ENCODE measurements around the gene USP3.

Gene USP3, protein sequence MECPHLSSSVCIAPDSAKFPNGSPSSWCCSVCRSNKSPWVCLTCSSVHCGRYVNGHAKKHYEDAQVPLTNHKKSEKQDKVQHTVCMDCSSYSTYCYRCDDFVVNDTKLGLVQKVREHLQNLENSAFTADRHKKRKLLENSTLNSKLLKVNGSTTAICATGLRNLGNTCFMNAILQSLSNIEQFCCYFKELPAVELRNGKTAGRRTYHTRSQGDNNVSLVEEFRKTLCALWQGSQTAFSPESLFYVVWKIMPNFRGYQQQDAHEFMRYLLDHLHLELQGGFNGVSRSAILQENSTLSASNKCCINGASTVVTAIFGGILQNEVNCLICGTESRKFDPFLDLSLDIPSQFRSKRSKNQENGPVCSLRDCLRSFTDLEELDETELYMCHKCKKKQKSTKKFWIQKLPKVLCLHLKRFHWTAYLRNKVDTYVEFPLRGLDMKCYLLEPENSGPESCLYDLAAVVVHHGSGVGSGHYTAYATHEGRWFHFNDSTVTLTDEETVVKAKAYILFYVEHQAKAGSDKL

DNA sequence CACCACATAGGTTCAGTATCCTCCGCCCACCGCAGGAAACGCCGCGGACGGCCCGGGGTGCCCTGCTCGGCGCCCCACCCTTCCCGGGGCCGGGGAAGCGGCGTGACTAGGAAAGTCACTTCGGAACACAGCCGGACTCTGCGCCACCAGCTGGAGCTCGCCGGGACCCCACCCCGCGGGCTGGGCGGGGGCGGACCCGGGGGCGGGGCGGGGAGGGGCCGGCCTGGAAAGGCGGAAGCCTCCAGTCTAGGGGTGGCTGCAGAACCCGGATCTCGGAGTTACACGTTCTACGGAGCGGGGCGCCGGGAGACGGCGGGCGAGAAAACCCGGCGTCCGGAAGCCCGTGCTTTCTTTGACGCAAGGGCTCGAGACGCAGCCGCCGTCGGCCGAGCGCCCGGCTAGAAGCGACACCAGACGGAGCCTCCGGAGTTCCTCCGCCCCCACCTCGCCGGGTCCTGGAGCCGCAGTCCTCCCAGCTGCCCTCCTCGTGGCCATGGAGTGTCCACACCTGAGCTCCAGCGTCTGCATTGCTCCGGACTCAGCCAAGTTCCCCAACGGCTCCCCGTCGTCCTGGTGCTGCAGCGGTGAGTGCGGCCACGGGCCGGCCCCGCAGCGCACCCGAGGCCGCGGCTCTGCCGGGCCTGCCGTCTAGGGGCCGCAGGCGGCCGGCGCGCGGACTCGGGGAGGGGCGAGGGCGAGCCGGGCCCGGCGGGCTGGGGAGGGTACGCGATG is at the start of gene USP3:
Gene USP3, plus strand, starts transcription at position 347 of the 732 bp plus-strand sequence. Its CDS starts 147 bp downstream, at position 494.
- DNase-seq: peak; percentile 86

DNA sequence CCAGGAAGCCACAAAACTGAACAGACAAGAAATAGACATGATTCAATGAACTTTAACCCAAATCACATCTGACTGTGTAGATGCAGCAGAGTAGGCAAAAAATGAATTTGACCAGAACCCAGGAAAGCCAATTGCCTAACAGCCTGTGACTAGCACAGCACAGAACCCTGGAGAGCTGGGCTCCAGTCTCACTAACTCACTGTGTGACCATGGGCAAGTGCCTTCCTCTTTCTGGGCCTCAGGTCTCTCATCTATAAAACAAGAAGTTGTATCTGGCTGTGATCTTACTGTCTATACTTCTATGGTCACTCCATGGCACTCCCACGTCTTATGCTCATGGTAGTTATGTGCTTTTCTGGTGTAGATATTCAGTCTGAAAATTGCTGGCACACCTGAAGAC is 48.1 kb upstream of the USP3 start:
- peak; percentile 71 for DNase-seq

DNA sequence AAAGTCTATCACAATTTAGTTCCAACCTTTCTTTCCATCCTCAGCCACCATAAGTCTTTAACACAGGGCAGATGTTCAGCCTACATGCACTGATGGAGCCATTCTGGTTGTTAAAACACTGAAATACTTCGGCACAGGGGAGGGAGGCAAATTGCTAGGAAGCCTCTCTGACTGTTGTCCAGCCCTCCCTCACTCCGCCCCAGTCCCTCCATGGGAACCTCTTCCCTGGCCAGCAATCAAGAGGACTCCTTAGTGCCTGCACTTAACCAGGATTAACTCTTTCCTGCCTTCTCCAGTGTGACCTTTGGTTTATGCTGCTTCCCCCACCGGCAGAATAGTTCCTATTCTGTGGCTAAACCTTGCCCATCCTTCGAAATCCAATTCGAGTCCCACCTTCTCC is 47.0 kb upstream of the USP3 start:
- DNase-seq: no peak

DNA sequence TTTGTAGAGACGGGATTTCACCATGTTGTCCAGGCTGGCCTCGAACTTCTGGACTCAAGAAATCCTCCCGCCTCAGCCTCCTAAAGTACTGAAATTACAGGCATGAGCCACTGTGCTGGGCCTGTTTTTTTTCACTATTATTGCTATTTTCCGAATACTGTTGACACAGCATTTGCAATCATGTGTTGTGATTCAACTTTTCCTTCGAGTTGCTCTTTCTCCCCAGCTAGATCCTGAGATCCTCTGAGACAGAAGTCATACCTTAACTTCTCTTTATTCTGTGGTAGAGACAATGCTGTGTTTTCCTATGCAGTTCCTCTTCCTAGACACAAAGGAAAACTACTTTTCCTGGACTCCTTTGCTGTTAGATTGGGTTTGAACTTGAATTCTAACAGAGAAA is 46.4 kb upstream of the USP3 start:
- DNase-seq: no peak

DNA sequence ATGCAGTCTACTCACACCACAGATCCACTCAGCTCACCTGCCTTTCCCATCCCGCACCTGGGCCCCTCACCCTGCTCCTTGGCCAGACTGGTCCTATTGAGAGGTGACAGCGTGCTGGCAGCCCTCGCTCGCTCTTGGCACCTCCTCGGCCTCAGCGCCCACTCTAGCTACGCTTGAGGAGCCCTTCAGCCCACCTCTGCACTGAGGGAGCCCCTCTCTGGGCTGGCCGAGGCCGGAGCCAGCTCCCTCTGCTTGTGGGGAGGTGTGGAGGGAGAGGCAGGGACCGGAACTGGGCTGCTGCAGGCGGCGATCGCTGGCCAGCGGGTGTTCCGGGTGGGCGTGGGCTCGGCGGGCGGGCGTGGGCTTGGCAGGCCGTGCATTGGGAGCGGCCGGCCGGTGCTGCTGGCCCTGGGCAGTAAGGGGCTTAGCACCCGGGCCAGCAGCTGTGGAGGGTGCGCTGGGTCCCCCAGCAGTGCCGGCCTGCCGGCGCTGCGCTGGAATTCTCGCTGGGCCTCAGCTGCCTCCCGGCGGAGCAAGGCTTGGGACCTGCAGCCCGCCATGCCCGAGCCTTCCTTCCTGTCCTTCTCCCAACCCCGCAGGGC is 45.5 kb upstream of the USP3 start:
- no peak for DNase-seq

DNA sequence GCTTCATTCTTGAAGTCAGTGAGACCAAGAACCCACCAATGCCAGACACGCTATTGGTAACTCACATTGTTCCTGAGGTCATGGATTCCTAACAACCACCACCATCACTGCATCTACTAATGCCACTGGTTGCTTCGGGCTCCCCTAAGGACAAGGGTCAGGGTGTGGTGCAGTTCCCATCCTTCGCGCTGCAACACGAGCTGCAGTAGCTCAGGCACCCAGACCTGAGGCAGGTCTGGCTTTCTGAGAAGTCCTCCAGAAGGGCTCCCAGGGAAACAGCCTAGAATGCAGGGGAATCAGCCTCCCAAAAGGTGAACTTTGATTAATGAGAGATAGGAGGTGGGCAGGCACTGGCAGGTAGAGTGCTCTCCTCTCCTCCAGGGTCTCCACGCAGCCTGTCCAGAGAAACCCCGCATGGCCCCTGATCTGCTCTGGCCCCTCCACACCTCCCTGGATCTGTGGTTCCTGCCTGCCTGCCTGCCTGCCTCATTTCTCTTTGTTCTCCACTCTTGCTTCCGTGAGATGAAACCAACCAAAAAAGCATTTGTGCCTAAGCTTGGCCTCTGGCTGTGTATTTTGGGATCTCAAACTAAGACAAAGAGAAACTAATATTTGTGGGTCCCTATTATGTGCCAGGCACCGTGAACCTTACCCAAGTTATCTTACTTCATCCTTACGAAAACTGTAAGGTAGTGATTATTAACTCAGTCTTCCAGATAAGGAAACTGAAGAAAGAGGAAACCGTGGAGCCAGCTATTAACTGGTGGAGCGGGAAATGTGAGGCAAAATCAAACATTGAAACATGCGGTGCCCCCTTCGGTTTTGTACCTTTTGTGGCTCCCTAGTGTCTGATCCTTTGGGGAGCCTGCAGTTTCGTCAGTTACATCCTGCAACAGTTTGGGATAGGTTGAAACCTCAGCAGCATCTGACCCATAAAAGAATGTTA is 43.9 kb upstream of the USP3 start:
- no peak for DNase-seq

DNA sequence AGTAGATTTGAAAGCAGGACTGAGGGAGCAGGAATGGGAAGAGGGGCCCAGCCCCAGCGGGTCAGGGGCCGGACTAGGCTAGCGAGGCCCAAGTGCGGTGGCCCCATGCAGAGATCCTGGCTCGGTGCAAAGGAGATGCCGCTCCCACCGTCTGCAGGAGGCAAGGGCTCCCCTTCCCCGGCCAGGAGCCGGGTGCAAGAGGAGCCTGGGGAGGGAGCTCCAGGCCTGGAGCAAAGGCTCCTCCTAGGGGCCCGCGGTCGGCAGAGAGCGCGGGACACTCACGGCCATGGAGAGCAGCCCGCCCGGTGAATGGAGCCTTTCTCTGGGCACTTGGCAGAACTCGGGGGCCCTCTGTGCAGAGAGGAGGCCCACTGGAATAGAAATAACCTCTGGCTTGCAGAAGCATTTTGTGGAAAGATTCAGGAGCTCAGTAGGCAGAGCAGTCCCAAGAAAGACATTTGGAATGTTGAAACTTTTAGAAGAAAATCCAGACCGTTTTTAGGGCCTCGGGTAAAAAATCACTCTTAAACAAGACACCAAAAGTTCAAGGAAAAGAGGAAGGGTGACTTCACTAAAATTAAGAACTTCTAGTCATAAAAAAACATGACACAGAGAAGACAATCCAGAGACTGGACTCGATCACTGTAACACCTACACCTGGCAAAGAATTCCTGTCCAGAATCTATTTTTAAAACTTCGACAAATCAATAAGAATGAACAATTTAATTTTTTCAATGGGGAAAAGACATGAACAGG is 43.0 kb upstream of the USP3 start:
- peak; percentile 4 for DNase-seq

DNA sequence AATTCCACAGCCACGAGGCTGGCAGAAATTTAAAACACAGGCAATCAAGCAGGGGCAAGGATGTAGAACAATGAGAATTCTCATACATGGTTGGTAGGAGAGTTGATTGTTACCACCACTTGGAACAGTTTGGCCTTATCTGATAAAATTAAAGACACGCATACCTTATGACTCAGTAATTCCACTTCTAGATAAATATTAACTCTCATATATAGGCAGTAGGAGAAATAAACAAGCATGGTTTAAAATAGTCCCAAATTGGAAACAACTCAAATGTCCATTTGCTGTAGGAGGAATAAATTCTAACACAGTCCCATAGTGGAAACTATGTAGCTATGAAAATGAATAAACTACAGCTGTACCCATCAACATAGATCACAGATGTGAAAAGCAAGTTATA is 42.3 kb upstream of the USP3 start:
- no peak for DNase-seq

DNA sequence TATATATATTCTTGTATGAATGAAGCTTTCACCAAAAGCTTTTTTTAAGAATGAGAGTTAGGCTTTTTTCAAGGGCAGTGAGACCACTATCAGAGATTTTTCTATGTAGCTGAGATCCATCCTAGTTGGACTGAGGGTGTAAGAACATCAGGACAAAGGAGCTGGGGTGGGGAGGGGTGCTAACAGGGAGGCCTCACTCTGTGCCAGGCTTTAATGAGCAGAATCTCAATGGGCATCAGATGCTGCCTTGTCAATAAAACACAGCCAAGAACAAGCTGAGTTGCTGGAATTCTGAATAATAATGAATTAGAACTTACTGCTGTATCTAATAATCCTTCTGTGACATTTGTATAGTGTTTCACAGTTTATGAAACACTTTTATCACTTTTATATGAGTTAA is 41.4 kb upstream of the USP3 start:
- DNase-seq: no peak

DNA sequence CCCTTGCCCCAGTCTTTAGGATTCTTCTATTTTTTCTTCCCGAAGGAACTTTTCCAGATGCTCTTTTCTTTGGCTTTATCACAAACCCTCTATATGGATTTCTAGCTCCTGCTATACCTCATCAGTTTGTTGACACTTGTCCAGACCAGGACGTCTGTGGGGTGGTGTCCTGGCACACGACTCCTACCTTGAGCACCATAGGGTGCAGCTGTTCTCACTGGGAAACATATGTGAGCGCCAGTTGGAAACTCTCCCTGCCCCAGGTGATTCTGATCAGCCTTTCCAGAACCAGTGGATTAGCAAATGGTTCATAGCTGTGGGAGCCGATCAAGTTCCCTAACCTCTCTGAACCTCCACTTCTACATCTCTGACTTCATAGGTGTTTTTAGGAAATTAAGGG is 40.6 kb upstream of the USP3 start:
- no peak for DNase-seq

DNA sequence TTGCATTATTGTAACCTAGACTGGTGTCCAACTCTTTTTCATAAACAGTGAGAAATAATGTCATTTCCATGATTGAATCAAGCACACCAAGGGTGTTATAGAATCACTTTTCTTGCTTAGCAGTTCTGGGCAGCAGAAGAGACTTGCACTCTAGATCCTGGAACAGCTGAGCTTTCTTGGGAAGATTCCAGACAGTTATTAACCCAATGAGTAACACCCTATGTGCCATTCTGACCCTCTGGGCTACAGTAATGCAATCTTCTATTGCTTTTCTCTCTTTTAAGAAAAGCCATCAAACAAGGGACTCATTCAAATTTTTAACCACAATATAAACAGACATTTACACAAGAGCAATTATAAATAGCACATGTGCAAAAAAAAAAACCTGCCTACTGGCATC is 39.3 kb upstream of the USP3 start:
- DNase-seq: no peak

DNA sequence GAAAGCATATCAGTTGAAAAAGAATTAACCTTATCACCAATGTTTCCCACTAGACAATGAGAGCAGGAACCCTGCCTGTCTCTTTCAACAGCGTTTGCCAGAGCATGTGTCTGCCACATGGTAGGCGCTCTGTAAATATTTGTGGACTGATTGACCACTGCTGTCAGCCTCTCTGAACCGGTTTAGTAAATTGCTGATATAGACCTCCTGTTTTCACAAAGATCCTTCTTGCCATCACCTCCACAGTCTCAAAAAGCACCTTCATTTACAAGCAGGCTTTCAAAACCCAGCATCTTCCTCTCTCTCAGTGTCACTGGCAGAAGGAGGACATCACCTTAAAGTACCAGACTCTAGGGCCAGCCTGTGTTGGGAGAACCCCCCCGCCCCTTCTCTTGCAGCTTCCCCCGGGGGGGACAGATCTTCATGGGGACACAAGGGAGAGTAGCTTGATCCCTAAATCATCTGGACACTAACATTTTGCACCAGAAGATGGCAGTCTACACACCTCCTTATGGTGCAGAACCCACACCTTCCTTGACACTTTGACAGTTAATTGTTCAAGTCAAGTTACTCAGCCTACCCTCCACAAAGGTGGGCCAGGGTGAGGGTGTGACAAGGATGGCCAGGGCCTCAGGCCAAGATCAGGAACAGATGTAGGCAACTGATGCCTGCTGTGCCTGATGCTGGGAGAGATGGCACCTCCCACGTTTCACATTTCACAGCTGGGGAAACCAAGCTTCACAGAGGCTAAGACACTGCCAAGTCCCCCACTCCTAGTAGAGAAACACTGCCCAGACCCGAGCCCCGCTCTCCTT is 37.8 kb upstream of the USP3 start:
- peak; percentile 68 for DNase-seq

DNA sequence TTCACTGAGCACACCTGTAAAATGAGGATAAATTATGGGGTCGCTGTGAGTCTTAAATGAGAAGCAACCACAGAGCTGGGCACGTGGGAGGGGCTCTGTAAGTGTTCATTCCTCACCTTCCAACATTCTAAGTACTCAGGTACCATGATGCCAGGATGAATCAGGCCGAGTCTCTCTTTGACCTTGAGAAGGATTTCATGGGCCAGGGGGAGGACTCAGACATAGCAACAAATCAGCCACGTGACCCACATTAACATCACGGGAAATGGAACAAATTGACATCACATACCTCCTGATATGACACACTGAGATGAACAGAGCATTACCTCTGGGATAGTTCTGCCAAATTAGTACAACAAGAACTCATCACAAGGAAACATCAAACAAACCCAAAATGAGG is 35.2 kb upstream of the USP3 start:
- DNase-seq: no peak

DNA sequence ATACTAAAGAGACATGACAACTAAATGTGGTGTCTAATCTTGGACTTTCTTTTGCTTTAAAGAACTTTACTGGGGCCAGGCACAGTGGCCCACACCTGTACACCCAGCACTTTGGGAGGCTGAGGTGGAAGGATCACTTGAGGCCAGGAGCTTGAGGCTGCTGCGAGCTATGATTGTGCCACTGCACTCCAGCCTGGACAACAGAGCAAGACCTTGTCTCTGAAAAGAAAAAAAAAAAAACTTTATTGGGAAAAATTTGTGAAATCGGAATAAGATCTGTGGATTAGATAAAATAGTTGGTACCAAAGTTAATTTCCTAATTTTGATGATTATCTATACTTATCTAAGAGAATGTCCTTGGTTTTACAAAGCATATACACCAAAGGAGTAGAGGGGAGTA is 34.4 kb upstream of the USP3 start:
- DNase-seq: no peak

DNA sequence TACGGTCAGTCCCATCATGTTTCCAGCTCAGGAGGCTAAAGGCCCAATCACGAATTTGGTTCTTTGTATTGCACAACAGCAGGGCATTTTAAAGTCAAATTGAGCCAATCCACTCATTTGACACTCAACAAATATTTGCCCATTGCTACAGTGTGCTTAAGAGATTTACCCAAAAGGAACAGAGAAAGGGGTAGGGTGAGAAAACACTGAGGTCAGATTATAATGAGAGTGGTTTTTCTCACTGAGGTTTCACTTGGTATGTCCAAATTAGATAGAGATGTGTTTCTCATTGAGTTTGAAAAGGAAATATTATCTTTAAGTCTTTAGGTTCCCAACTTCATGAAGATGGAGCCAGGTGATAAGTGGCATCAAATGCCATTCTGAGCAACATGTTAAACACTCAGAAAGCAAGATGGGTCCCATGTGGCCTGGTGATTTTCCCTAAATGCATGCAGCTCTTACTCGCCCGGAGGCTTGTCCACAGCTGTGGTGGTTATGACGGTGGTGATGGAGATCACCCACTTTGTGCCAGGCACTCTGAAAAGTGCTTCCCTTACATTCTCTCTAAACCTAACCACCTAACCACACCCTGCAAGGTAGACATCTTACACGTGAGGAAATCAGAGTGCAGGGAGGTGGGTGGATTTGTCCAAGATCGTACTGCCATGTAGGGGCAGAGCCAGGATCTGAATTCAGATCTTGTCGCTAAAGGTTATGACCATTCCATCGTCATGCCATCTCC is 31.2 kb upstream of the USP3 start:
- DNase-seq: peak; percentile 61

DNA sequence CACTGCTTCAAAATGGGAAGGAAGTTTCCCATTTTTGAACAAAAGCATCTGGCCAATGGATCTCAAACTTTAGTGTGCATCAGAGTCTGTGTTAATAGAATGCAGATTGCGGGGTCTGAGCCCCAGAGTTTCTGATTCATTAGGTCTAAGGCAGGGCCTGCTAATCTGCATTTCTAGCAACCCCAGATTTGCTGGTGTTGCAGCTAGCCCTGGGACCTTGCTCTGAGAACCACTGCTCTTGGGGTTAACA is 30.7 kb upstream of the USP3 start:
- DNase-seq: no peak

DNA sequence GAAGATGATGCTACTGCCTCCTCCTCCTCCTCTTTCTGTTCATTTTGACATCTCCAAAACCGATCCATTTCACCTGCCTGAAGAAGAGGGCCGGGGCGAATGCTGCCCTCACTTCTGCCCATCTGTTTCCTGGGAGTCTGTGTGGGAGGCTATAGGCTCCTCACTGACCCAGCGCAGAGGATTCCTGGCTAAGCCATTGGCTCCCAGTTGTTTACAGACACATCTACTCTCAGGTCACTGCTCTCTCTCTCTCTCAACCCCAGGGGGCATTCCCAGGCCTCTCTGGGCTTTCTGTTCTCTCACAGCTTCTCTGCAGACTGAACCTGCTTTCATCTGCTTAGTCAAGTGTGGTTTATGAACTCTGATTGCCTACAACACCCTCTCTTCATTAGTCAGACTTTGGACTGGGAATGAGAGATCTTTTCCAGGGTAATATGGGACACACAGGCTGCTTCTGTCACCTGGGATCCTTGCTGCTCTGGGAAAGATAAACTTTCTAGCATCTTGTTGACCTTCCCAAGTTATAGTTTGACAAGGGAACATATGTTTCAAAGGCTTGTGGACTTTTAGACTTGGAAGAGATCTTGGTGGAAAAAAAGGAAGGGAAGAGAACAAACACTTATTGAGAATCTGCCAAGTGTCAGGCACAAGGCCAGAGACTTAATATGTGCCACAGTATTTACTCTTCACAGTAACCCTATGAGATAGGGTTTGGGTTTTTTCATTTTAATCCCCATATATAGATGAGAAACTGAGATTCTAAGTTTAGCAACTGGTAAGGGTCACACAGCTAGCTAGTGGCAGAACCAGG is 30.2 kb upstream of the USP3 start:
- peak; percentile 10 for DNase-seq

DNA sequence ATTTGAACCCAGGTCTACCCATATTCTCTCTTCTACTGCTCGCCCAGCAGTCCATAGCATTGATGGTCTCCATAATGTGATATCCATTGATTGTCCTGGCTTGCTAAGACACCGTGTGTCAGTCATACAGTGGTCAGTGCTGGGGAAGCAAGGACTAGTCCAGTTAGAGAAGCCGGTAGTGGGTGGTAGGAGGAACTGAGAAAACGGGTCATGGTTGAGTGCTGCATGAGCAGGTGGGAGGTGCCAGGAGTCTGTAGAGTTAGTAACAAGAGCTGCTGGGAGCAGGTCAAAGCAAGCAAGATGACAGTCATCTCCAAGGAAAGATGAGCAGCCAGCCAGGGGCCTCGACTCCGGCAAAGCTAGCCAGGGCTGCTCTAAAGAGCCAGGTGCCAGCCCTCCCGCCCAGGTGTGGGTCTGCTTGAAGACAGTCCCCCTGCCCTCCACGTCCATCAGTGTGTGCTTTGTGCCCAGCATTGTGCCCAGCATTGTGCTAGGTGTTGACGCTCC is 29.5 kb upstream of the USP3 start:
- DNase-seq: peak; percentile 79

DNA sequence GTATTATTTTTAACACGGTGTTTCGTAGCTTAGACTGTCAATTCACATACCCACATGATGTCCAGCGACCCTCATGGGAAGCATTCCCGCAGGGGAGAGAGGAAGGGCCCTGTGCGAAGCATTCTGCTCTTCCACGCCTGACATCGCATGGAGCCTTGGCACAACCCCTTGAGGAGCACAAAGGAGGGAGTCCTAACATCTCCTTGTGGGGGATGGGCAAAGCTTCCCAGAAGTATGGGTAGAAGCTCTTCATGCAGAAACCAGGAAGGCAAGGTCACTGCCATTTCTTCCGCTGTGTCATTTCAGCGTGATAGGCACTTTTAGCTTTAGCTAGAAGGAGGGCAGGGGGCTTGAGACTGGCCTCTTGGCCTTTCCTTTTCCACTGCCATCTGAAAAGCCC is 28.7 kb upstream of the USP3 start:
- DNase-seq: no peak
